Sigmoid colon (tissue), 4 donors: ENCODE results near the gene HNRNPUL1.
"Not testable (repeated sequence)": the region's sequence is repeated elsewhere in the genome, so short reads cannot be mapped to it uniquely, and the experiment has no call there.

Source experiments
- EP300 ChIP-seq, 4 donors: sonication (generic); formaldehyde crosslinking; IDR thresholded peaks; one replicate each; pipeline ENCODE4 v1.6.1; 2017; ENCODE audit warnings: antibody characterized with exemption in 4 of 4
- POLR2A ChIP-seq, 2 donors: fragments of 450-650 bp; IDR thresholded peaks; one replicate each; pipeline ENCODE4 v1.6.1; 2016; ENCODE audit warnings: antibody characterized with exemption in 2 of 2, mild to moderate bottlenecking in 2 of 2, moderate library complexity in 2 of 2
- TF ChIP-seq, protein P1 (sequence below), 4 experiments: fragments of 450-650 bp in 3 of 4; fragments of 200-600 bp in 1 of 4; IDR thresholded peaks; one replicate each; pipeline ENCODE4 v1.5.1; 2016 to 2019; ENCODE audit warnings: antibody characterized with exemption in 4 of 4, mild to moderate bottlenecking in 3 of 4, moderate library complexity in 2 of 4

GRCh38 chr19:41229338-41229737 is 34.8 kb upstream of the HNRNPUL1 start:
- not testable (repeated sequence) for TF ChIP-seq EP300, POLR2A (IDR thresholded peaks at IDR 0.05)
- TF ChIP-seq, protein P1, sequence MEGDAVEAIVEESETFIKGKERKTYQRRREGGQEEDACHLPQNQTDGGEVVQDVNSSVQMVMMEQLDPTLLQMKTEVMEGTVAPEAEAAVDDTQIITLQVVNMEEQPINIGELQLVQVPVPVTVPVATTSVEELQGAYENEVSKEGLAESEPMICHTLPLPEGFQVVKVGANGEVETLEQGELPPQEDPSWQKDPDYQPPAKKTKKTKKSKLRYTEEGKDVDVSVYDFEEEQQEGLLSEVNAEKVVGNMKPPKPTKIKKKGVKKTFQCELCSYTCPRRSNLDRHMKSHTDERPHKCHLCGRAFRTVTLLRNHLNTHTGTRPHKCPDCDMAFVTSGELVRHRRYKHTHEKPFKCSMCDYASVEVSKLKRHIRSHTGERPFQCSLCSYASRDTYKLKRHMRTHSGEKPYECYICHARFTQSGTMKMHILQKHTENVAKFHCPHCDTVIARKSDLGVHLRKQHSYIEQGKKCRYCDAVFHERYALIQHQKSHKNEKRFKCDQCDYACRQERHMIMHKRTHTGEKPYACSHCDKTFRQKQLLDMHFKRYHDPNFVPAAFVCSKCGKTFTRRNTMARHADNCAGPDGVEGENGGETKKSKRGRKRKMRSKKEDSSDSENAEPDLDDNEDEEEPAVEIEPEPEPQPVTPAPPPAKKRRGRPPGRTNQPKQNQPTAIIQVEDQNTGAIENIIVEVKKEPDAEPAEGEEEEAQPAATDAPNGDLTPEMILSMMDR (IDR thresholded peaks at IDR 0.05) = not testable (repeated sequence)
